ENCODE measurements around the gene MARCHF10.
A peak's percentile ranks its signal among the peaks of the same experiment; 100 is the strongest.
"Not testable (repeated sequence)": the region's sequence is repeated elsewhere in the genome, so short reads cannot be mapped to it uniquely, and the experiment has no call there.

Gene MARCHF10

GRCh38 chr17:62807812-62808575 is at the start of gene MARCHF10:
MARCHF10 (minus strand) TSS chr17:62808314; CDS start chr17:62801735, 6,579 bp downstream.
- DNase-seq (ENCODE audit: low read depth) = no peak

- no peak for DNase-seq (ENCODE audit: low read depth)
These were observed 49.4 kb upstream of the MARCHF10 start for GRCh38 chr17:62857526-62857925.

- DNase-seq (ENCODE audit: low read depth) = no peak
These were observed 48.5 kb upstream of the MARCHF10 start for GRCh38 chr17:62856594-62856993.

- no peak for DNase-seq (ENCODE audit: low read depth)
These were observed 47.0 kb upstream of the MARCHF10 start for GRCh38 chr17:62855156-62855555.

- no peak for DNase-seq (ENCODE audit: low read depth)
These were observed 46.1 kb upstream of the MARCHF10 start for GRCh38 chr17:62854098-62854680.

DNA sequence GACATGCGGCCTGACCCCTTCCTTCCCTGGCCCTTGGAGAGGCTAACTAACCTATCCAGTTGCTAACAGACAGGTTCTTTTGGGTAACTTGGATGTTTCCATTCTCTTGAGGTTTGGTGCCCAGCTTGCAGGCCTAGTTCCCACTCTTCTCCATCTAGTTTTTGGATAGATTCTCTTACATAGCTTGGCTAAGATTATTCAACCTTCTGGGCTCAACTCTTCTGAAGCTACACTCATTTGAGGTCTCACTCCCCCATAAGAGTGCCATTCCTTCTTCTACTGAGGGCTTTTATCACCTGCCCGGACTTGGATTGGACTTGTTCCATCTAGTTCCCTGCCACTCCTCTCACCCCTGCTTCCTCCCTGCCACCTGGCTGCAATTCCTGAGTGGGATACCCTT is 44.1 kb upstream of the MARCHF10 start:
- no peak for DNase-seq (ENCODE audit: low read depth)

- DNase-seq (ENCODE audit: low read depth) = not testable (repeated sequence)
These were observed 41.7 kb upstream of the MARCHF10 start for GRCh38 chr17:62849591-62850415.

DNA sequence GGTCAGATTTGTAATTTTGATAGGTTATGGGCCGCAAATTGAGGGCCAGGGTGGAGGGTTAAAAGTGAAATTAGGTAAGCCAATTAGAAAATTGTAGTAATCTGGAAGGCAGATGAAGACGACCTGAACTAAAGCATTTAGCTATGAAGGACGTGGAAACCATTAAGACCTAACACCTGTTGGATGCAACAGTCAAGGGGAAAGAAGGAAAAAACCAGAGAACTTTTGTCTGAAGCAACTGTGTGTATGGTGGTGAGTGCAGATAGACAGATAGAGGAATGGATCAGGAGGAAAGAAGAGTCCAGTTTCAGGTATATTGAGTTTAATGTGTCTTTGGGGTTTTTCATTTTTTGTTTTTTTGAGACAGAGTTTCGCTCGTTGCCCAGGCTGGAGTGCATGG is 40.2 kb upstream of the MARCHF10 start:
- DNase-seq (ENCODE audit: low read depth) = no peak

DNA sequence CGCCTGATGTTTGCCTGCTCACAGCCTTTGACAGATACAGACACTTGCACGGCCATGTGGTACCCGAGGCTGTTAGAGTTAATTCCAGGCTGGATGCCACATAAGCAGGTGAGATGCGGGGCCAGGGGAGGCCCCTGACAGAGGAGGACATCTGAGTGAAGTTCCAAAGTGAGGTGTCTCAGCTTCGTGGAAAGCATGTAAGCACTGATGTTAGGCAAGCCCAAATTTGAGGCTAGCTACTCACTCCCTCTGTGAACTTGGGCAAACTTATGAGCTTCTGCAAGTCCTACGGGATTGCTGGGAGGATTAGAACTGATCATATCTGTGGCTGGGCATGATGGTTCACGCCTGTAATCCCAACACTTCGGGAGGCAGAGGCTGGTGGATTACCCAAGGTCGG is 39.3 kb upstream of the MARCHF10 start:
- DNase-seq (ENCODE audit: low read depth) = no peak

DNA sequence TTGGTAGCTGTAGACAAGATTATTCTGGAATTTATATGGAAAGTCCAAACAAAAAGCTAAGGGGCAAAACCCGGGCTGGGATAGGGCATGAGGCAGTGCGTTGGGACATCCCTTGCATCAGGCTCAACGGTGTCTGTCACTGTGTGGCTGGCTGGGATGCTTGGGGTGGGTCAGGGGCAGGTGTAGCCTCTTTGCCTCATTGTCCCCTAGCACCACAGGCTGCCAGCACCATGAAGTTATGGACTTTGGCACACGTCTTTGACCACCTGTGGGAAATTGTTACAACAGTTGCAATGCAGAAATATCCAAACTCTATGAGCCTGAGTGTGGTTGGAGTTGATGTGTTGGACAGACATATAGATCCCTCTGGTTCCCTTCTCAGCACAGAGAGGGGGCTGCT is 32.8 kb upstream of the MARCHF10 start:
- DNase-seq (ENCODE audit: low read depth) = no peak

- not testable (repeated sequence) for DNase-seq (ENCODE audit: low read depth)
These were observed 25.7 kb upstream of the MARCHF10 start for GRCh38 chr17:62833816-62834215.

DNA sequence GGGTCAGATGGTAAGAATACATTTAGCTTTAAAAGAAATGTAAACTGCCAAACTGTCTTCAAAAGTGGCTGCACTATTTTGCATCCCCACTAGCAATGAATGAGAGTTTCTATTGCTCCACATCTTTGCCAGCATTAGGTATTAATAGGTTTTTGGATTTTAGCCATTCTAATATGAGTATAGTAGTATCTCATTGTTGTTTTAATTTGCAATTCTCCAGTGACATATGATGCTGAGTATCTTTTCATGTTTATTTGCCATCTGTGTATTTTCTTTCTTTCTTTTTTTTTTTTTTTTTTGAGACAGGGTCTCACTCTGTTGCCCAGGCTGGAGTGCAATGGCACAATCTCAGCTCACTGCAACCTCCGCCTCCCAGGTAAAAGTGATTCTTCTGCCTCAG is 24.3 kb upstream of the MARCHF10 start:
- DNase-seq (ENCODE audit: low read depth) = no peak

DNA sequence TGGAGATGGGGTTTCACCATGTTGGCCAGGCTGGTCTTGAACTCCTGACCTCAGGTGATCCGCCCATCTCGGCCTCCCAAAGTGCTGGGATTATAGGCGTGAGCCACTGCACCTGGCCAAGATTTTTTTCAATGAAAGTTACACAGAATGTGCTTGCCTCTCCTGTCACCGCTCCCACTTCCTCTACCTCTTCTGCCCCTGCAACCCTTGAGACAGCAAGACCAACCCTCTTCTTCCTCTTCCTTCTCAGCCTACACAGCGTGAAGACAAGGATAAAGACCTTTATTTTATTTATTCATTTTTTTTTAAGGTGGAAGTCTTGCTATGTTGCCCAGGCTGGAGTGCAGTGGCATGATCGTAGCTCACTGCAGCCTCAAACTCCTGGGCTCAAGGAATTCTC is 23.0 kb upstream of the MARCHF10 start:
- DNase-seq (ENCODE audit: low read depth) = not testable (repeated sequence)

DNA sequence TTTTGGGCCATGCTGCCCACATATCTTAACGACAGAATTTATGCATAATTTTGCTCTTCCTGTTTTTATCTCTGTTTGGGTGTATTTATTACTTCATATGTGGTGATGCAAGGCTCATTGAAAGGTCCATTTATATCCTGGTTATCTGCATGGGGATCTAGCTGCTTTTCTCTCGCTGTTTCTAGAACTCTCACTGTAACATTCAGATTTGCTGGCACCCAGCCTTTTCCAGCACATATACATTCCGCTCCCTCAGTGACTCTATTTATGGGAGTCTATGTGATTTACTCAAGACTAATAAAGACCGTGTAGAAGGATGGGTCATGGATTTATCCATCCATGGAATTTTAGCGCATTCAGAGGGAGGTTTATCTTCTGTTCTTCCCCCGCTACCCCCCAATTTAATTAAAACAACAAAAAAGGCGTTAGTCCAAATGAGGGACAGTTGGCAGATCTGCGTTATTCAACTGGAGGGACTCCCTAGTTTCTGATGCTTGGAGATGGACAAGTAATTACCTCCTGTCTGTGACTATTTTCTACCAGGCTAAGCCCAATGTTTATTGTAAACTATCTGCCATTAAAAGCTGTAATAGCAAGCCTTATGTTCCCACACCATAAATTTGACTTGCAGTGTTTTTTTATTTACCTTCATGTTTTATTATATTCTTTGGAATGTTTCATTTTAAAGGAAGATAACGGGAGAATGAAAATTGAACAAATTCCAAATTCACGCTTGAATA is 19.8 kb upstream of the MARCHF10 start:
- DNase-seq (ENCODE audit: low read depth) = peak; percentile 89

GRCh38 chr17:62826956-62827355 is 18.8 kb upstream of the MARCHF10 start:
- DNase-seq (ENCODE audit: low read depth) = peak; percentile 56

- DNase-seq (ENCODE audit: low read depth) = no peak
These were observed 17.1 kb upstream of the MARCHF10 start for GRCh38 chr17:62825182-62825581.

- DNase-seq (ENCODE audit: low read depth) = peak; percentile 99
These were observed 16.4 kb upstream of the MARCHF10 start for GRCh38 chr17:62824290-62825131.

DNA sequence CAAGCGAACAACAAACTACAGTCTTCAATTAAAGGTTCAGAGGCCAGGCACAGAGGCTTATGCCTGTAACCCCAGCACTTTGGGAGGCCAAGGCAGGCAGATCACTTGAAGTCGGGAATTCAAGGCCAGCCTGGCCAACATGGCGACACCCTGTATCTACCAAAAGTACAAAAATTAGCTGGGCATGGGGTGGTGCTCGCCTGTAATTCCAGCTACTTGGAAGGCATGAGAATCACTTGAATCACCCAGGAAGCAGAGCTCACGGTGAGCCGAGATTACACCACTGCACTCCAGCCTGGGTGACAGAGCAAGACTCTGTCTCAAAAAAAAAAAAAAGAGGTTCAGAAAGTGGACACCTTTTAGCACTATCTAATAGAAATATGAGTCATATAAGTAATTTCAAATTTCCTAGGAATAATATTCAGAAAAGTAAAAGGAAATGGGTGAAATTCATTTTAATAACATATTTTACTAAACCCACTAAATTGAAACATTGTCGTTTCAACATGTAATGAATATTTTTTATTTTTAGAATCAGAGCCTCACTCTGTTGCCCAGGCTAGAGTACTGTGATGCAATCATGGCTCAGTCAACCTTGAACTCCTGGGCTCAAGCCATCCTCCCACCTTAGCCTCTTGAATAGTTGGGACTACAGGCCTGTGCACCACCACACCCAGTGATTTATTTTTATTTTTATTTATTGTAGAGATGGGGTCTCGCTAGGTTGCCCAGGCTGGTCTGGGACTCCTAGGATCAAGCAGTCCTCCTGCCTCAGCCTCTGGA is 15.2 kb upstream of the MARCHF10 start:
- DNase-seq (ENCODE audit: low read depth) = peak; percentile 66

DNA sequence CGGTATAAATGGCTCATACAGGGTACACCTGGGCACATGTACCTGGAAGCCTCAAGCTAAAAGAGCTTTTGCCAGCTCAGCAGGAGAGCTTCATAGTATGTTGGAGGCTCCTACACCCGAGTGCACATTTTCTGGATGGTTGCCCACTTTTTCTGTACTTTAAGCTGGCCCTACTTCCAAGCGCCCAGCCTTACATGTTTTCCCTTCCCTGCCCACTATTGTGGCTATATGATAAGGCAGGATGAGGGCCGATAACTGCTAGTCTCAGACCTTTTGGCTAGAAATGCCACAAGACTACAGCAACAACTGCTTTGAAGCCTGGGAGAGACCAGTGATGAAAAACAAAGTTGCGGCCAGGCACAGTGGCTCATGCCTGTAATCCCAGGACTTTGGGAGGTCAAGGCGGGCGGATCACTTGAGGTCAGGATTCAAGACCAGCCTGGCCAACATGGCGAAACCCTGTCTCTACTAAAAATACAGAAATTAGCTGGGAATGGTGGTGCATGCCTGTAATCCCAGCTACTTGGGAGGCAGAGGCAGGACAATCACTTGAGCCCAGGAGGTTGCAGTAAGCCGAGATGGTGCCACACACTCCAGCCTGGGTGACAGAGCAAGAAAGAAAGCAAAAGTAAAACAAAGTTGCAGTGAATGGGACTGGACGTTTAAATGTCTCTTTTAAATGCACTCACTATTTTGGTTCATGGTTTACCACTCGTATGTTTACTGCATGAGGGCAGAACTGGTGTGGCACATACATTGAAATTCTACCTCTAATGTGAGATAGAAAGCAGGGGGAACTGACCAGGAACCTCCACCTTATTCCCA is 14.2 kb upstream of the MARCHF10 start:
- peak; percentile 63 for DNase-seq (ENCODE audit: low read depth)
